GM06990 (cell line): Measurements from ENCODE around the gene GPR143.
"Not testable (repeated sequence)": the region's sequence is repeated elsewhere in the genome, so short reads cannot be mapped to it uniquely, and the experiment has no call there.

ENCODE experiments used
- DNase-seq: peaks from one replicate; pipeline ENCODE4 v3.0.0-alpha.2; 2011; ENCODE audit not compliant: insufficient read length; ENCODE audit errors: extremely low read depth
- H3K27me3 ChIP-seq: replicated peaks from 2 replicates; pipeline ENCODE4 v1.6.0; 2011; ENCODE audit warnings: low read length; ENCODE audit not compliant: control insufficient read depth, insufficient read depth
- H3K36me3 ChIP-seq: 2 replicates; pipeline ENCODE4 v1.5.1; 2011; ENCODE audit warnings: low read length; ENCODE audit not compliant: control insufficient read depth, insufficient read depth
- H3K4me3 ChIP-seq: replicated peaks from 2 replicates; pipeline ENCODE4 v1.5.1; 2011; ENCODE audit warnings: low read depth, mild to moderate bottlenecking, control low read depth, low read length
- TF ChIP-seq, protein P1 (sequence below): IDR thresholded peaks from 2 replicates; pipeline ENCODE4 v1.5.1; 2011; ENCODE audit warnings: low read length, control low read depth, mild to moderate bottlenecking, inconsistent platforms; ENCODE audit not compliant: insufficient read depth, poor library complexity, severe bottlenecking

GPR143 gene

GRCh38 chrX:9765737-9766097, at the start of gene GPR143:
Gene GPR143 (minus strand): TSS chrX:9765847. CDS start chrX:9765817, 30 bp downstream.
- no peak within 1 kb of the TSS for H3K4me3 ChIP-seq
- H3K36me3 ChIP-seq: no peaks in the 10 kb centered on the region
- DNase-seq: no peak
- TF ChIP-seq, protein P1, sequence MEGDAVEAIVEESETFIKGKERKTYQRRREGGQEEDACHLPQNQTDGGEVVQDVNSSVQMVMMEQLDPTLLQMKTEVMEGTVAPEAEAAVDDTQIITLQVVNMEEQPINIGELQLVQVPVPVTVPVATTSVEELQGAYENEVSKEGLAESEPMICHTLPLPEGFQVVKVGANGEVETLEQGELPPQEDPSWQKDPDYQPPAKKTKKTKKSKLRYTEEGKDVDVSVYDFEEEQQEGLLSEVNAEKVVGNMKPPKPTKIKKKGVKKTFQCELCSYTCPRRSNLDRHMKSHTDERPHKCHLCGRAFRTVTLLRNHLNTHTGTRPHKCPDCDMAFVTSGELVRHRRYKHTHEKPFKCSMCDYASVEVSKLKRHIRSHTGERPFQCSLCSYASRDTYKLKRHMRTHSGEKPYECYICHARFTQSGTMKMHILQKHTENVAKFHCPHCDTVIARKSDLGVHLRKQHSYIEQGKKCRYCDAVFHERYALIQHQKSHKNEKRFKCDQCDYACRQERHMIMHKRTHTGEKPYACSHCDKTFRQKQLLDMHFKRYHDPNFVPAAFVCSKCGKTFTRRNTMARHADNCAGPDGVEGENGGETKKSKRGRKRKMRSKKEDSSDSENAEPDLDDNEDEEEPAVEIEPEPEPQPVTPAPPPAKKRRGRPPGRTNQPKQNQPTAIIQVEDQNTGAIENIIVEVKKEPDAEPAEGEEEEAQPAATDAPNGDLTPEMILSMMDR: no peak
- H3K27me3 ChIP-seq: no peaks in the 10 kb centered on the region; the same call in 1 of the 2 replicates

GRCh38 chrX:9811086-9811485, 45.4 kb upstream of the GPR143 start:
- H3K27me3 ChIP-seq, H3K36me3 ChIP-seq, H3K4me3 ChIP-seq, DNase-seq: not testable (repeated sequence)

GRCh38 chrX:9809876-9810275, 44.2 kb upstream of the GPR143 start:
- H3K36me3 ChIP-seq, H3K27me3 ChIP-seq, DNase-seq, H3K4me3 ChIP-seq: not testable (repeated sequence)

GRCh38 chrX:9807355-9808182, 41.9 kb upstream of the GPR143 start:
- Histone ChIP-seq H3K36me3 (no peaks in the 10 kb centered on the region), H3K4me3 (no peak overlapping the region), H3K27me3 (no peaks in the 10 kb centered on the region)
- no peak for DNase-seq
- TF ChIP-seq, protein P1: no peak

- no peaks in the 10 kb centered on the region for H3K27me3 ChIP-seq
- TF ChIP-seq, protein P1: no peak
- H3K4me3 ChIP-seq: no peak overlapping the region
- H3K36me3 ChIP-seq: no peaks in the 10 kb centered on the region
- DNase-seq: no peak
These were observed 40.3 kb upstream of the GPR143 start for GRCh38 chrX:9805956-9806355.

DNA sequence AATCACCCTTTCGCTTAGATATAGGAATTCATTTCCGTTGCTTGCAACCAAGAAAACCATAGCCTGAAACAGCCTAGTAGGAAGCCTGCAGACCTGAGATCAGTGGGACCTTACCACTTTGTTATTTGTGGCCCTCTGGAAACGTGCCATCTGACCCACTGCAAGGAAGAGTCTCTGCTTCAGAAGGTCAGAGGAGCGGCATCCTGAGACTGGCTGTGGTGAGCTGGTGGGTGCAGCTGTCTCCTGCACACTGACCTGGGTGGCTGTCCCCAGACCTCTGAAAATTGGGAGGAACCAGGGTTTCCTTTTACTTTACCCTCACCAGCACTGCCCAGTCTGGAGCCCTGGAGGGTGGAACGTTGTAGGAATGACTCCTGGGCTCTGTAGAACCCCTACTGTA, 38.8 kb upstream of the GPR143 start:
- TF ChIP-seq, protein P1: no peak
- H3K4me3 ChIP-seq: no peak overlapping the region
- no peaks in the 10 kb centered on the region for H3K36me3 ChIP-seq
- DNase-seq: no peak
- H3K27me3 ChIP-seq: no peaks in the 10 kb centered on the region
